HG03025 (cell line): Measurements from ENCODE around the gene SEC14L1.
"Not testable (repeated sequence)": the region's sequence is repeated elsewhere in the genome, so short reads cannot be mapped to it uniquely, and the experiment has no call there.

Experiments used
- ATAC-seq: cut with Tn5 transposase; IDR thresholded peaks from one replicate; pipeline ENCODE4 v1.9.1; 2021; ENCODE audit warnings: mild to moderate bottlenecking, moderate library complexity; ENCODE audit not compliant: unreplicated experiment, low FRiP score

SEC14L1 gene

GRCh38 chr17:77140166-77140877 is 447 bp upstream of the SEC14L1 start:
- ATAC-seq: peak; percentile 82

- no peak for ATAC-seq
Measured at GRCh38 chr17:77141846-77142449, 1.2 kb downstream of the SEC14L1 start.

- no peak for ATAC-seq
Measured at GRCh38 chr17:77142689-77143088, 1.9 kb downstream of the SEC14L1 start.

- no peak for ATAC-seq
Measured at GRCh38 chr17:77143306-77143705, 2.5 kb downstream of the SEC14L1 start.

- no peak for ATAC-seq
Measured at GRCh38 chr17:77144227-77144626, 3.5 kb downstream of the SEC14L1 start.

- no peak for ATAC-seq
Measured at GRCh38 chr17:77145224-77145611, 4.4 kb downstream of the SEC14L1 start.

GRCh38 chr17:77145612-77146245 is 5.0 kb downstream of the SEC14L1 start:
- no peak for ATAC-seq

- no peak for ATAC-seq
Measured at GRCh38 chr17:77146246-77146632, 5.5 kb downstream of the SEC14L1 start.

GRCh38 chr17:77146882-77147281 is 6.1 kb downstream of the SEC14L1 start:
- ATAC-seq: no peak

GRCh38 chr17:77147357-77147801 is 6.6 kb downstream of the SEC14L1 start:
- no peak for ATAC-seq

- ATAC-seq: no peak
Measured at GRCh38 chr17:77148077-77148939, 7.5 kb downstream of the SEC14L1 start.

- ATAC-seq: no peak
Measured at GRCh38 chr17:77148940-77149510, 8.3 kb downstream of the SEC14L1 start.

GRCh38 chr17:77150196-77150595 is 9.4 kb downstream of the SEC14L1 start:
- ATAC-seq: no peak

GRCh38 chr17:77151186-77151585 is 10.4 kb downstream of the SEC14L1 start:
- no peak for ATAC-seq

GRCh38 chr17:77152056-77152455 is 11.3 kb downstream of the SEC14L1 start:
- not testable (repeated sequence) for ATAC-seq

GRCh38 chr17:77153472-77153871 is 12.7 kb downstream of the SEC14L1 start:
- no peak for ATAC-seq

- ATAC-seq: no peak
Measured at GRCh38 chr17:77153999-77154586, 13.3 kb downstream of the SEC14L1 start.

GRCh38 chr17:77155125-77155524 is 14.4 kb downstream of the SEC14L1 start:
- no peak for ATAC-seq

GRCh38 chr17:77157766-77158165 is 17.0 kb downstream of the SEC14L1 start:
- not testable (repeated sequence) for ATAC-seq
